ENCODE results near the gene SLC25A22.

DNA sequence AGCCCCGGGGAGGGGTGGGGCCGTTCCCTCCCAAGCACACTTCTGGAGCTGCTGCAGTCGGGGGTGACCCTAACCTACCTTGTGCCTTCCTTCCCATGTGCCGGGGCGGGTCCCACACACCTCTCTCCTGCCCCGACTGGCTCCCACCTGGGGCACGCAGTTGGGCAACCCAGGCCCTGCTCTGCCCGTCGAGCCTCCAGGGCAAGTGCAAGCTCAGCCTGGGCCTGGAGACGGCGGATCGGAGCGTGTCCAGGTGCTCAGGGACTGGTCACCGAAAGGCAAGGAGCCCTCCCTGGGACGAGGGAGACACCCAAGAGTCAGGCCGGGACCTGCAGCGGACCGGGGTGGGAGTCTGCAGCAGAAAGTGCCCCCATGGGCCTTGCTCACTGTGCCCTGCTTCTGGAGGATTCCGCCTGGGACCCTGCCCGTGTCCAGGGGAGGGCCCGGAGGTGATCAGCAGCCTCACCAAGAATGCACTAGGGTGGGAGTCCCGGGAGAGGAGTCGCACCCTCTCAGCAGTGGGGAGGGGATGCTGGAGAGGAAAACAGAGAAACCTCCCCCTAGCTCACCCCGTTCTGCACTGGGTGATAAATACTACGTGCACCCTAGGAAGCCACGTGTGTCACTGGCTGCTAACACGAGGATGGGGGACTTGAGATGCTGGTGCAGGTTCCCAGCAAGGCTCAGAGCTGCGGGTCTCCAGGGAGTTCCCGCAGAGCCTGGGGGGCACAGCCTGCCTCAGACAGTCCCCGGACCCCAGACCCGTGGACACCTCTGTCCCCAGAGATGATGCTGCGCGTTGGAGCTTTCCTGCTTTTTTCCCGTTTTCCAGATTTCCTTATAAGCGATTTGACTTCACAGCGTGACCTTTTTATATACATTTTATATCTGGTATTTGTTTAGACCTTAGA is 15.6 kb downstream of the SLC25A22 start:
- no peak for TF ChIP-seq CTCF (conservative IDR thresholded peaks at IDR 0.05; ENCODE audit: low read depth, low read length)
- TF ChIP-seq EZH2 (IDR thresholded peaks at IDR 0.05; ENCODE audit: borderline replicate concordance, low read depth, low read length, poor library complexity, severe bottlenecking): no peak

All from A673 (cell line).